GM12892 (cell line): Measurements from ENCODE around the gene CNTN5.

Experiments
- DNase-seq: peaks from one replicate; pipeline ENCODE4 v3.0.0; 2011; ENCODE audit not compliant: insufficient read length
- FAIRE-seq: peaks from 2 replicates; lab custom pipeline; 2011; peaks lifted over from hg19 to GRCh38; lab: Jason Lieb, UNC
- POLR2A ChIP-seq: IDR thresholded peaks from 2 replicates; pipeline ENCODE4 v1.6.1; 2011; ENCODE audit warnings: low read depth, low read length, control low read depth
- POLR2AphosphoS5 ChIP-seq: IDR thresholded peaks from 2 replicates; pipeline ENCODE4 v1.6.1; 2011; ENCODE audit warnings: low read depth, low read length, control low read depth
- TAF1 ChIP-seq: IDR thresholded peaks from 2 replicates; pipeline ENCODE4 v1.6.1; 2011; ENCODE audit warnings: low read depth, mild to moderate bottlenecking, control low read depth, low read length, borderline replicate concordance

CNTN5 gene

DNA sequence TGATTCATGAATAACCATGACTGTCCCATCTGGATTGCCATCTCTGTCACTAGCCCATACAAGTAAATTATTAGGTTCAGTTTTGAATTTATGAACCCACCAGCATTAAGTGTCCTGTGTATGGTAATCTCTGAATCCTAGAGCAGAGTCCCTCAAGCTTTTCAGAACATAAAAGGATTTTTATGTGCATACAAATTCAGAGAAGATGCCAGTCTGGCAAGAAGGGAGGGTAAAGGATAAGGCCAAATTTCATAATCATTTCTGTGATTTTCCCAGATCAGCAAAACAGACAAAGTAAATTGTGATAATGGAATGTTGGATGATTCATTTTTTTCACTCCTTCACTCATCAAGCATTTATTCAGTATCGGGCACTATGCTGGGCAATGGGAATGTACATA, 1295.2 kb downstream of the CNTN5 start:
- DNase-seq (no peak), FAIRE-seq (no peak)
- TF ChIP-seq TAF1: no peak
- no peak for TF ChIP-seq POLR2AphosphoS5
- TF ChIP-seq POLR2A: no peak

DNA sequence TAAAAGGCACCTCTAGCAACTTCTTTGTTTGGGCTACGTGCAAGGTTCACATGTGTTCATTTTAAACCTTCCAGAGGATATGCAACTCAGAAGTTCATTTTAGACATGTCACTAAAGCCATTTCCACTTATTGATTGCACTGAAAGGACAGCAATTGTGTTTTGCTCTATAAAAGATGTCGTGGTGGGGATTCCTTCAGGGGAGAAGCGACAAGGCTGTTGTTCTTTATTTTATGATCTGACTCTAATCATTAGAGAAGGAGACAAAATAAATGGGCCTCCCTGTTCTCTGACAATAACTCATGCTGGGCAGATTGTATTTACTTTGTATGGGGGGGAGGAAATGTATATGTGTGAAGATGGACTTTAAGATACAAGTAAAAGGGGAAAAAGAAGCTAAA, 1296.2 kb downstream of the CNTN5 start:
- FAIRE-seq (no peak), DNase-seq (no peak)
- no peak for TF ChIP-seq POLR2A
- no peak for TF ChIP-seq TAF1

DNA sequence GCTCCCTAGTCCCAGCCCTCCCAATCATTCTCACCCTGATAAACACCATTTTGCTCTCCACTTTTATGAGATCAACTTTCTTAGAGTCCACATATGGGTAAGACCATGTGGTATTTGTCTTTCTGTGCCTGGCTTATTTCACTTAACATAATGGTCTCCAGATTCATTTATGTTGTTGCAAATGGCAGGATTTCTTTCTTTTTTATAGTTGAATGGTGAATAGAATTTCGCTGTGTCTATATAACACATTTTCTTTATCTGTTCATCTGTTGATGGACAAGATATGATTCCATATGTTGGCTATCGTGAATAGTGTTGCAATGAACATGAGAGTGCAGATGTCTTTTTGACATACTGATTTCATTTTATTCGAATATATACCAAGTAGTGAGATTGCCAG, 1298.9 kb downstream of the CNTN5 start:
- TF ChIP-seq POLR2AphosphoS5: no peak
- TF ChIP-seq POLR2A: no peak
- TF ChIP-seq TAF1: no peak
- no peak for DNase-seq
- no peak for FAIRE-seq

DNA sequence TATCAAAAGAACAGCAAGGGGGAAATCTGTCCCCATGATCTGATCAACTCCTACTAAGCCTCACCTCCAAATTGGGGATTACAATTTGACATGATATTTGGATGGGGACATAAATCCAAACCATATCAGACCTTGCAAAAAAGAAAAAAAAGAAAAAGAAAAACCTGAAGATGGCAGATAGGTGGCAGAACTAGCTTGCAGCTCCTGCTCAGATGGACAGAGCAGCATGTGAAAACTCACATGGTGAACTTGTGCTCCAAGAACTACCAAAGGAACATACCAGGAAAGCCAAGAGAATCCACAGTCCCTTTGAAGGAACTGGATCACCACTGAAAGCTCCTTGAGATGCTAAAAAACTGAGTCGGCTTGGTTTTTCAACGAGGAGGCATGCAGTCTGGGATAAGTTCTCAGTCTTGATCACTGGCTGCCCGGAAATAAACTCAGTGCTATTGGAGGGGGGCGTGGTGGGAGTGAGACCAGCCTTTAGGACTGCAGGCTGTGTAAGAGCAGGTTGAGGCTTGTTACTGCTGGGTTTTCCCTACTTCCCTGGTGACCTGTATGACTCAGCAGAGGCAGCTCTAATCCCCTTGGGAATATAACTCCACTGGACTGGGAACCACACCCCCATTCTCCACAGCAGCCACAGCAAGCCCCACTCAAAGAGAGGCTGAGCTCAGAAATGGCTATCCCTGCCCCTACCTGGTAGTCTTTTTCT, 1308.0 kb downstream of the CNTN5 start:
- no peak for DNase-seq
- TF ChIP-seq POLR2A: no peak
- TF ChIP-seq TAF1: no peak
- TF ChIP-seq POLR2AphosphoS5: no peak
- no peak for FAIRE-seq

DNA sequence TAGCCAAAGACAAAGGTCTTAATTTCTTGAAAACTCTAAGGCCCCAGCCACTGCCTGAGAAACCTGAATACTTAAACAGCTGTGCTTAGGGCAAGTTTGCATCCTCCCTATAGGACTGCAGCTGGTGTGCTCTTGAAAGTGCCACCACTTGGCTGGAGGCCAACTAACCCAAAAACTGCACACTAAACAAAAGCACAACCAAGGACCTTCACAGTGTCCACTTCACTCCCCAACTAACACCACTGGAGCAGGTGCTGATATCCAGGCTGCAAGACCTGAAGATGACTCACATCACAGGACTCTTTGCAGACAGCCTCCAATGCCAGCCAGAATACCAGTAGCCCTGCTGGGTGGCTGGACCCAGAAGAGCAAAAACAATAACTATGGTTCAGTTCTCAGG, 1308.6 kb downstream of the CNTN5 start:
- no peak for DNase-seq
- no peak for TF ChIP-seq TAF1
- TF ChIP-seq POLR2AphosphoS5: no peak
- no peak for TF ChIP-seq POLR2A
- no peak for FAIRE-seq

DNA sequence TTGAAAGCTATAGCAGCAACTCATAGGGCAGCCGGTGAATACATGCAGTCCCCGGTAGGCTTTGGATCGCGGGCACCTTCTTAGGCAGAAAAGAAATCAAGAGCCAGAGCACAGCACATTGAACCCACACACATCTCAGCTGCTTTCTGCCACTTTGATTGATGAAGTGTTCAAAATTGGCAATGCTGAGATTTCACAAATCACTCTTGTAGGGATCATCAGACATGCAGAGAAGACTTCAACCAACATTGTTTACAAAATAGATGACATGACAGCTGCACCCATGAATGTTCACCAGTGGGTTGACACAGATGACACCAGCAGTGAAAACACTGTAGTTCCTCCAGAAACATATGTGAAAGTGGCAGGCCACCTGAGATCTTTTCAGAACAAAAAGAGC, 1316.1 kb downstream of the CNTN5 start:
- no peak for FAIRE-seq
- TF ChIP-seq POLR2AphosphoS5 (no peak), TAF1 (no peak), POLR2A (no peak)

DNA sequence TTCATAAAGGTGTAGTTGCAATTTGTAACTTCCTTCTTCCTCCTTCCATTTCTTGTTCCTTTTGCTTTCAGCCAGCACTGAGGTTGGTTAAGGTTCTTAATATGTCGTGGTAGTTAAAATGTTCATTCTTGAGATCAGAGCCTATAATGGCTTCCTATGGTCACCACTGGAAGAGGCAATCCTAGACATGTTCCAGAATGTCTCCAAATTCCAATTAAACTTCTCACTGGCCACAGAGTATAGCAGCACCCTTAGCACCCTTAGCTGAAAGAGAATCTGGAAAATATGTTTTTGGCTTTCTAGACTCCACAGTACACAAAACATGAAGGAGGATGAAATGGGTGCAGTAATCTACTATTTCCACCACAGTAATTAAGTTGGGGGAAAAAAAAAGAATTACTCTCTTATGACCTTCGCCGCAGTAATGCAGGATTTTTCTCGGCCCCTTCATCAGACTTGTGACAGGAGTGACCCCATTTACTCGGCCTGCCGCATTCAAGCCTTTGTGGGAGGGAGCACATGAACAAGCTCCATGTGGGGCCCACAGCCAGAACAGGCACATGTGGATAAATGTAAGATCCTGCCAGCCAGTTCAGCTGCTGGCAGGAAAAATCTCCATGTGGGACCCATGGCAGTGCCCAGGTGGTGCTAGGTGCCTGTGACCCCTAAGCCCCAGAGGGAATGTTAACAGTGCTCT, 1317.5 kb downstream of the CNTN5 start:
- DNase-seq (no peak), FAIRE-seq (no peak)
- TF ChIP-seq POLR2A: no peak
- no peak for TF ChIP-seq TAF1
- TF ChIP-seq POLR2AphosphoS5: no peak

More for the DNA sequence above, 1316.1 kb downstream of the CNTN5 start:
- DNase-seq: no peak

DNA sequence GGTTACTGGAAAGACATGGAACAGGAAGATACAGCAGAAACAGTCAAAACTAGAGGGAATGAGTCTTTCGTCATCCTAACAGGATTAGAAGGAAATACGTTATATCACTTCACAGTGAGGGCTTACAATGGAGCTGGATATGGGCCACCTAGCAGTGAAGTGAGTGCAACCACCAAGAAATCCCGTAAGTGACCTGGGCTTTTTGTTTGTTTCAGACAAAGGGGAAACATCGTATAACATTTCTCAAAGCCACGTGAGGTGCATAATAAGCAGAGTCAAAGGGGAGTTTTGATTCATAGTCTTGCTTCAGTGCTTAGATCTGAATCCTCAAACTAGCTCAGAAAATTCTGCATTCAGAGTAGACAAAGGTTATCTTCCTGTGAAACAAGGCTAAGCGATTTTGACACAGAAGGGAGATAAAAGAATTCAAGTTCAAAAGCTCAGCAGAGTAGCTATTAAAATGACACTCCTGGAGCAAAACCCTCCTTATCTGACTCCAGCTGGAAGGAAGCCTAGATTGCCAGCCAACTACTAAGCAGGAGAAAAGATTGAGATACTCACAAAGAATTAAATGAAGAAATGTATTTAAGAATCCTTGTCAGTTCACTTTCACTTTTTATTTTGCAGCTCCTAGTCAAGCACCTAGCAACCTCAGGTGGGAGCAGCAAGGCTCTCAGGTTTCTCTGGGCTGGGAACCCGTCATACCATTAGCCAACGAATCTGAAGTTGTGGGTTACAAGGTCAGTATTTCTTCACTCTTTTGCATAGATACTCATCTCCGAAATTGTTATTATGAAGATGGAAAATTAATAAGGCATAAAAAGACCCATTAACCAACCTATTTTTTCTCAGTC, 1319.9 kb downstream of the CNTN5 start:
- DNase-seq (no peak), FAIRE-seq (no peak)
- TF ChIP-seq TAF1 (no peak), POLR2A (no peak), POLR2AphosphoS5 (no peak)

DNA sequence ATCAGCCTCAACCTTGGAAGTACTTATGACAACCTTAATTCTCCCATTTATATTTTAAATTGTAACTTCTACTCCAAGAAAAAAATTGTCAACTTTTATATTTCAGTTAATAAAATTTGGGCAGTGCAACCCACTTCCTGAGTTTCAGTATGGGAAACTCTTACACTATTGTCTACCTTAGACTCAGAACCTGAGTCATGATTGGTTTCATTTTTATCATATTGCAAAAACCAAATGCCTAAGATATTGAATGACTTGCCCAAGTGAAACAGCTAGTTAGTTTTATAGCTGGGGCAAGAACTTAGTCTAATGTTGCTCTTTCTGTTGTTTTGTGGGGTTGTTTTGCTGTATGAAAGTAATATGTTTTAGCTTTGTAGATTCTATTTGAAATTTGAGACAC, 1332.3 kb downstream of the CNTN5 start:
- no peak for FAIRE-seq
- TF ChIP-seq POLR2AphosphoS5 (no peak), TAF1 (no peak)
- no peak for DNase-seq

DNA sequence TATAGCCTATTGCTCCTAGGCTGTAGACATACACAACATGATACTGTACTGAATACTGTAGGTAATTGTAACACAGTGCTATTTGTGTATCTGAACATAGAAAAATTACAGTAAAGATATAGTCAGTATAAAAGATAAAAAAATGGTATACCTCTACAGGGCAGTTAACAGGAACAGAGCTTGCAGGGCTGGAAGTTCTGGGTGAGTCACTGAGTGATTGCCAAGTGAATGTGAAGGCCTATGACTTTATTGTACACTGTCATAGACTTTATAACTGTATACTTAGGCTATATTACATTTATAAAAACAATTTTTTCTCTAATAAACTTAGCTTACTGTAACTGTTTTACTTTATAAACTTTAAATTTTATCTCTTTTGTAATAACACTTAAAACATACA, 1334.0 kb downstream of the CNTN5 start:
- FAIRE-seq: no peak

DNA sequence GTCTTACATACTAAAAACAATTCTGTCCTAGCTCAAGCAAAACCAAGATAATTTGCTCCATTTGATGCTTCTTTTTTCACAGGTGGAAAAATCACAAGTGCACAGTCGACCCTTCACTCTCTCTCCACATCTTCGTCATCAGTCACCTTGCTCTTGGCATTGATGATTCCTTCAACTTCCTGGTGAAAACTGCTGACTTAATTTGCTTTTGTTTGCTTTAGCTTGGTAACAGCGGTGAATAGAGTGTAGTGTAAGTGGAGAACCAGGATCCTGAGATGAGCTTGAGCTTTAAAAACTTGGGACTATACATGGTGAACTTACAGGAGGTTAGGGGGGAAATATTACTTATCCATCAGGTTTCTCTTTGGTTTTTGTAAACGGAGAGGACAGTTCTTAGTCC, 1335.3 kb downstream of the CNTN5 start:
- no peak for DNase-seq
- FAIRE-seq: no peak
- no peak for TF ChIP-seq POLR2A
- TF ChIP-seq TAF1: no peak
- no peak for TF ChIP-seq POLR2AphosphoS5

More for the DNA sequence above, 1334.0 kb downstream of the CNTN5 start:
- no peak for DNase-seq
- TF ChIP-seq TAF1: no peak
- no peak for TF ChIP-seq POLR2A
- TF ChIP-seq POLR2AphosphoS5: no peak
